Large intestine (tissue), 3 donors: ENCODE measurements around the gene GCN1. TPM values are rescaled to one million over a fixed set of nuclear protein-coding genes. Genes with fewer than 3 reads are reported as not detected.
A peak's percentile ranks its signal among the peaks of the same experiment; 100 is the strongest.

Experiments used
- DNase-seq, 2 donors: peaks; one replicate each; pipeline versions ENCODE4 v3.0.0 to v3.0.0-alpha.2; 2013
- H3K27ac ChIP-seq: one replicate; pipeline ENCODE4 v1.5.1; 2013; ENCODE audit warnings: low read length
- H3K27me3 ChIP-seq: 2 replicates; pipeline ENCODE4 v1.6.1; 2013; ENCODE audit warnings: low read length; ENCODE audit not compliant: control insufficient read depth, insufficient read depth
- H3K36me3 ChIP-seq: 2 replicates; pipeline ENCODE4 v1.6.1; 2013; ENCODE audit warnings: low read length; ENCODE audit not compliant: control insufficient read depth, insufficient read depth
- H3K4me1 ChIP-seq: one replicate; pipeline ENCODE4 v1.6.1; 2013; ENCODE audit warnings: low read length; ENCODE audit not compliant: control insufficient read depth, insufficient read depth
- H3K4me3 ChIP-seq: one replicate; pipeline ENCODE4 v1.5.1; 2013; ENCODE audit warnings: low read length
- H3K9me3 ChIP-seq: one replicate; pipeline ENCODE4 v1.6.1; 2013; ENCODE audit warnings: mild to moderate bottlenecking, low read depth, low read length, moderate library complexity; ENCODE audit not compliant: control insufficient read depth
- WGBS: methylation state at CpG from one replicate; pipeline ENCODE4 v1.1.5; 2013; ENCODE audit warnings: low lambda C conversion rate; ENCODE audit not compliant: insufficient coverage; 5-methylcytosine and 5-hydroxymethylcytosine counted together
- polyA plus RNA-seq: library from polyadenylated mRNA; unstranded; fragments of 120-200 nt; gene quantifications from one replicate; pipeline ENCODE4 v1.2.1, GENCODE V29; 2013

GCN1 gene
- polyA plus RNA-seq, 1 donor = 51.0 TPM

- H3K9me3 ChIP-seq = no peaks in the 10 kb centered on the region
- peaks cover 91% of the 10 kb centered on the region for H3K36me3 ChIP-seq
- no peak overlapping the region for H3K27ac ChIP-seq
- no peak overlapping the region for H3K4me3 ChIP-seq
- H3K4me1 ChIP-seq = no peaks in the 10 kb centered on the region
- H3K27me3 ChIP-seq = no peaks in the 10 kb centered on the region
- no CpG with 5 or more reads among the region's 6 CpGs for WGBS
- DNase-seq = no peak
Measured at GRCh38 chr12:120130011-120130410, 64.5 kb downstream of the GCN1 start.

- Histone ChIP-seq H3K4me1 (no peaks in the 10 kb centered on the region), H3K9me3 (no peaks in the 10 kb centered on the region), H3K27me3 (no peaks in the 10 kb centered on the region), H3K4me3 (no peak overlapping the region), H3K36me3 (peaks cover 57% of the 10 kb centered on the region), H3K27ac (no peak overlapping the region)
- no peak for DNase-seq
- WGBS = no CpG with 5 or more reads among the region's 2 CpGs
Measured at GRCh38 chr12:120126635-120127005, 67.9 kb downstream of the GCN1 start.

- no CpG with 5 or more reads among the region's 6 CpGs for WGBS
- H3K4me3 ChIP-seq = no peak overlapping the region
- no peaks in the 10 kb centered on the region for H3K9me3 ChIP-seq
- no peaks in the 10 kb centered on the region for H3K4me1 ChIP-seq
- no peak for DNase-seq
- H3K36me3 ChIP-seq = peaks cover 51% of the 10 kb centered on the region
- no peak overlapping the region for H3K27ac ChIP-seq
- no peaks in the 10 kb centered on the region for H3K27me3 ChIP-seq
Measured at GRCh38 chr12:120125792-120126634, 68.5 kb downstream of the GCN1 start.

GRCh38 chr12:120125029-120125428 is 69.5 kb downstream of the GCN1 start:
- no peaks in the 10 kb centered on the region for H3K9me3 ChIP-seq
- no peaks in the 10 kb centered on the region for H3K4me1 ChIP-seq
- H3K36me3 ChIP-seq = peaks cover 41% of the 10 kb centered on the region
- no peaks in the 10 kb centered on the region for H3K27me3 ChIP-seq
- no CpG with 5 or more reads among the region's 4 CpGs for WGBS
- H3K27ac ChIP-seq = no peak overlapping the region
- no peak overlapping the region for H3K4me3 ChIP-seq
- DNase-seq = no peak

- Histone ChIP-seq H3K4me1 (peaks cover 9% of the 10 kb centered on the region), H3K27me3 (no peaks in the 10 kb centered on the region), H3K36me3 (peaks cover 11% of the 10 kb centered on the region), H3K9me3 (no peaks in the 10 kb centered on the region), H3K27ac (no peak overlapping the region), H3K4me3 (no peak overlapping the region)
- no peak for DNase-seq
- 60% methylated on average over 1 of the region's 4 CpGs for WGBS
Measured at GRCh38 chr12:120121766-120122293, 72.7 kb downstream of the GCN1 start.

- DNase-seq = no peak
- Histone ChIP-seq H3K27ac (no peak overlapping the region), H3K36me3 (peaks cover 7% of the 10 kb centered on the region), H3K27me3 (no peaks in the 10 kb centered on the region), H3K4me1 (peaks cover 9% of the 10 kb centered on the region), H3K9me3 (no peaks in the 10 kb centered on the region), H3K4me3 (no peak overlapping the region)
- no CpG with 5 or more reads among the region's 2 CpGs for WGBS
Measured at GRCh38 chr12:120121343-120121742, 73.2 kb downstream of the GCN1 start.

- Histone ChIP-seq H3K4me1 (peaks cover 16% of the 10 kb centered on the region), H3K27me3 (no peaks in the 10 kb centered on the region)
- WGBS = 80% methylated on average over 1 of the region's 9 CpGs
Measured at GRCh38 chr12:120119271-120119973, 75.1 kb downstream of the GCN1 start.

GRCh38 chr12:120118321-120119061 is 76.0 kb downstream of the GCN1 start:
- Histone ChIP-seq H3K27me3 (no peaks in the 10 kb centered on the region), H3K9me3 (no peaks in the 10 kb centered on the region), H3K36me3 (peaks cover 10% of the 10 kb centered on the region), H3K4me3 (peak overlapping the region; percentile 91), H3K27ac (peak overlapping the region; percentile 99), H3K4me1 (peaks cover 16% of the 10 kb centered on the region)
- DNase-seq = peak in 1 of 2 donors; percentile 74
- WGBS = no CpG with 5 or more reads among the region's 11 CpGs

More at GRCh38 chr12:120119271-120119973, 75.1 kb downstream of the GCN1 start:
- DNase-seq = no peak
- no peak overlapping the region for H3K27ac ChIP-seq
- H3K36me3 ChIP-seq = peaks cover 4% of the 10 kb centered on the region
- no peak overlapping the region for H3K4me3 ChIP-seq
- H3K9me3 ChIP-seq = no peaks in the 10 kb centered on the region

- Histone ChIP-seq H3K9me3 (no peaks in the 10 kb centered on the region), H3K36me3 (peaks cover 12% of the 10 kb centered on the region), H3K27ac (peak overlapping the region; percentile 99), H3K4me3 (peak overlapping the region; percentile 91), H3K4me1 (peaks cover 16% of the 10 kb centered on the region), H3K27me3 (no peaks in the 10 kb centered on the region)
- 0% methylated on average over 1 of the region's 7 CpGs for WGBS
- DNase-seq = no peak
Measured at GRCh38 chr12:120117961-120118320, 76.6 kb downstream of the GCN1 start.
